GM21717 (cell line): ENCODE data around the gene FGFR3.

Experiments used
- ATAC-seq: cut with Tn5 transposase; IDR thresholded peaks from one replicate; pipeline ENCODE4 v1.9.1; 2021; ENCODE audit warnings: mild to moderate bottlenecking, moderate library complexity; ENCODE audit not compliant: unreplicated experiment

Gene FGFR3

DNA sequence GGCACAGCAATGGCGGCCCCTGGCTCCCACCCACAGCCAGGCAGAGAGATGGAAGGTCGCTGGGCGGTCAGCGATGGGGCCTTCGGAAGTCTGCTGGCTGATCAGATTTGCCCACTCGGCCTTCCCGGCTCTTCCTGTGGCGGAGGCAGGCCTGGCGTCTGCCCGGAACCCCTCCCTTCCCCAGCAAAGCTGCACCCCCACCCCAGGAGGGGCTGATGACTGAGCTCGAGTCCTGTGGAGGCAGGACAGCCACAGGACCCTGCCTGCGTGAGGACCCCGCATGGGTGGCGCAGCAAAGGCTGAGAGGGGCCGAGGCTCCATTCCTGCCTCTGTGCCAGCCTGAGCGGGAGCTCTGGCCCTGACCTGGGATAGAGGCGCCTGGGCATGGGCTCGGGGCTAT, 37.0 kb upstream of the FGFR3 start:
- ATAC-seq: no peak

DNA sequence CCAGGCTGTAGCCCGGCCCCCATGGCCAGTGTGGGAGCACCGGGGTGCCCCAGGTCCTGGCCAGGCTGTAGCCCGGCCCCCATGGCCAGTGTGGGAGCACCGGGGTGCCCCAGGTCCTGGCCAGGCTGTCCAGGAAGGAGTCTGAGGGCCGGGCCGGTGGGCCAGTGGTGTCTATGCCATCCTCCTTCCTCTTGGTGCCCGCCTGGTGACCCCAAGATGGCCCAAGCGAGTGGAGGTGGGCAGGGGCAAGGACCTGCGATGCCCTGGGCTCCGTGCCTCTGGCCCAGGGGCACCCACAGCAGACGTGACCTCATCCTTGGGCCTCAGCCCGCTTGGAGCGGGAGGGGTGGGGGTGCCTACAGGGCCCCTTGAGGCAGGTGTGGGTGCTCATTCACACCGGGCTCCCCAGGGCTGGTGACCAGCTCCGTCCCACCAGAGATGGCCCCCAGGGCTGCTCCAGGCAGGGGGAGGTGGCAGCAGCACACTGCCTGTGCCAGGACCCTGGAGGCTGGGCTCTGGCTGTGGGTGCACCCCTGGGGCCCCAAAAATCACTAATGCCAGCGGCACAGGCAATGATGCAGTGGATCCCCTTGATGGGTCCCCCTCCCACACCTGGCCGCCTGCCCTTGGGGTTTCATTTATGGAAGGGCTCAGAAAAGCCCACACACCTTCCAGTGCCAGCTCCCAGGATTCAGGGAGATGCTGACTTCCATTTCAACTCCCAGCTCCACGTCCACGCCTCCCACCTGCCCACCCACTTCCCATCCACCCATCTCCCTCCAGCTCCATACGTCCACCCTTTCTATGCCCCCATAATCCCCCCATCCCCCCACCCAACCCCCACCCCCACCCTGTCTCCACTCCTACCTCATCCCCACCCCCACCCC, 36.0 kb upstream of the FGFR3 start:
- ATAC-seq: no peak

DNA sequence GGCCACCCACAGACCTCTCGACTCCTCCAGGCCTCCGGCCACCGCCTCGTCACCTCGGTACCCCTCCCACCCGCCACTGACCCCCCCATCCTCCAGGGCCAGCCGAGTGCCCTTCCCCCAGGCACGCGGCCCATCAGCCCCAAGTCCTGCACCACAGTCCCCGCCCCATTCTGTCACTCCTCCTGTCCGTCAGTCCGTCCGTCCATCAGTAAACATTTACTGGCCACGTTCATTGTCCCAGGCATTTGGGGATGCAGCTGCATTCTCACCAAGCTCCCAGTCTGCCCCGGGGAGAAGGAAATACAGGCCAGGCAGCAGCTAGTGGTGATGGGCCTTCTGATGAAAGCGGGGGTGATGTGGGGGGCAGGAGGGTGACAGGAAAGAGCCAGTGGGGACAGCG, 35.3 kb upstream of the FGFR3 start:
- ATAC-seq: no peak

DNA sequence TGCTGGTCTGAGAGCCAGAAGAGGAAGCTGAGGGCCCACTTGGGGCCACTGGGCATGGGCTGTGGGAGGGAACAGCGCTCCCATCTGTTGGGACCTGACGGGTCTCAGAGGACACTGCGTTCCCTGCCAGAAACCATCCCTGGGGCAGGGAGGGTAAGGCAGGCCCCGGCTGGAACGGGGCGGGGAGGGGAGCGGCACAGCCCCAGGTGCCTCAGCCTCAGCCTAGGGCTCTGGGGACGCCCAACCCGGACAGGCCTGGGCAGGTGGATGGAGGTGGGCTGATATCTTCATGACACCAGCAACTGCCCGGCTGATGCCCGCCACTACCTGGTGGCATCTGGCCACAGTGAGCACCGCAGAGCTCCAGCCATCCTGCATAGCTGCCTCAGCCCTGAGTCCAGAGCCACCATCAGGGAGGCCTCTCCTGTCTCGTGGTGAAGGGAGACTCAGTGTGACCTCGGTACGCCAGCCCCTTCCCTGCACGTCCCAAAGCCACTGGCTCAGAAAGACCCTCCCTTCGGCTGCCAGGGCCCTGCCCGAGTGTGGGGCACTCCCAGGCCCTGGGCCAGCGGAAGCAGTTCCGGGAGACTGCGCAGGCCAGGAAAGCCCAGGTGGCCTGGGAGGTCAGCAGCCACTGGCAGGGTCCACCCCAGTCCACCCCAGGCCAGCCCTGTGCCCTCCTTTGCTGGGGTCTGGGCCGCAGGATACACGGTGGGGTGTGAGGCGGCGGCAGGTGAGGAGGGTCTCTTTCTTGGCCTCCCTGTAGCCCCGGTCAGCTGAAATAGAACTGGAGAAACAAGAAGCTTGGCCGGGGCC, 34.6 kb upstream of the FGFR3 start:
- no peak for ATAC-seq

DNA sequence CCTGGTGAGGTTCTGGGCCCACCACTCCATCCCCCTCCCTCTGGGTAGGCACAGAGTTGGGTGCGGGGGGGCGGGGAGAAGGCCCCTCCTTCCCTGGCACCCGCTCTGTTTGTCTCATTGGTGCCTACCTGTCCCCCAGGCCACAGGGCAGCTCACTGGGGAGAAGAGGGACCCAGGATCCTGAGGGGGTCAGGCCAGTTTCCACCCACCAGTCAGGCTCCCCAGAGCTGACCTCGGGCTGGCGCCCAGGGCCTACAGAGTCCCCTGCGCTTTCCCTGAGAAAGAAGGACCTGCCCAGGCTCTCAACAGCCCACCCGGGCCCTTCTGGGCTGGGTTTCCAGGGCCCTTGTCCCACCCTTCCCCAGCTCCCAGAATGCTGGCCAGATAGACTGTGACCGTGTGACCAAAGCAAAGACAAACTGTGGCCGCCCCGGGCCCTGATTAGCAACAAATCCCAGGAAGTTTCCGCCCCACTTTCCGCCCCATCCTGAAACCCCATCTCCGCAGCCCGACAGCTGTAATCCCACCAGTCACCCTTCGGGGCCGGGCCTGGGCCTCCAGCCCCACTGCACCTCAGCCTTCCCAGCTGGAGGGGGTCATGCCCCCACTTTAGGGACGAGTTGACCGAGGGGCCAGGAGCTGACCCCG, 33.8 kb upstream of the FGFR3 start:
- ATAC-seq: no peak

DNA sequence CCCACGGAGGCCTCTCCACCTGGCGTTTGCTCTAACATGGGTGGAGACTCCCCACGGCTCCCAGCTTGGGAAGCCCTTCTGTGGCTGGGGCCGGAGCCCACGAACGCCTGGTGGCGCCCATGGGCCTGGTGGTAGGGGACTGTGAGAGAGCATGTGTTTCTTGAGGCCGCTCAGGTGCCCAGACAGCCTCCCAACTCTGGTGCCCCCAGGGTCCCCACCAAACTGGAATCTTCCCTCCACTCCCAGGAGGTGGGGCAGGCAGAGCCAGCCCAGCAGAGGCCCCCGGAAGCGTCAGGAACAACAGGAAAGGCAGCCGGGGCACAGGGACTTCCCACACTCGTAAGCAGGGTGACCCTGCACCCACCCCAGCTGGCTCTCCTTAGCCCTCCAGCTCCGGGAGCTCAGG, 33.3 kb upstream of the FGFR3 start:
- ATAC-seq: no peak

DNA sequence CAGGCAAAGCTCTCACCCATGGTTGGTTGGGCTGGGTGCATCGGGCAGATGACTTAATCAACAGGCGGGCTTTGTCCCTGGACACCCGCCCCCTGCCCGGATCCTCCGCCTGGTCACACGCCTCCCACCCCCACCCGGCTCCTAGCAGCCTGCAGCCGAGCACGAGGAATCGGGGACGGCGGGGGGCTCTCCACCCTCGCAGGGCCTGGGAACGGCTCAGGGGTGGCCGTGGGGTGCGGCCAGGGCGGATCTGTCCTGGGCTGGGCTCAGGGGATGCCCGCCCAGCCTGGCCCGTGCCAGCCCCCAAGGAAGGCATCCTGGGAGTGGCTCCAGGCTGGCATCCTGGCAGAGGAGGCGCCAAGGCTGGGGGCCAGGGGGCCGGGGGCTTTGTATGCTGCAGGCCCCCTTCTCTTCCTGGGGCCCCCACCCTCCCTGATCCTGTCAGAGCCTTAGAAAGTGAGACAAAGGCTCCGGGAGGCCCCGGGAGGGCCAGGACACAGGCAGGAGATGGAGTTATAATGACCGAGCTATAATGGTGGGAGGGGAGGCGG, 32.5 kb upstream of the FGFR3 start:
- no peak for ATAC-seq

DNA sequence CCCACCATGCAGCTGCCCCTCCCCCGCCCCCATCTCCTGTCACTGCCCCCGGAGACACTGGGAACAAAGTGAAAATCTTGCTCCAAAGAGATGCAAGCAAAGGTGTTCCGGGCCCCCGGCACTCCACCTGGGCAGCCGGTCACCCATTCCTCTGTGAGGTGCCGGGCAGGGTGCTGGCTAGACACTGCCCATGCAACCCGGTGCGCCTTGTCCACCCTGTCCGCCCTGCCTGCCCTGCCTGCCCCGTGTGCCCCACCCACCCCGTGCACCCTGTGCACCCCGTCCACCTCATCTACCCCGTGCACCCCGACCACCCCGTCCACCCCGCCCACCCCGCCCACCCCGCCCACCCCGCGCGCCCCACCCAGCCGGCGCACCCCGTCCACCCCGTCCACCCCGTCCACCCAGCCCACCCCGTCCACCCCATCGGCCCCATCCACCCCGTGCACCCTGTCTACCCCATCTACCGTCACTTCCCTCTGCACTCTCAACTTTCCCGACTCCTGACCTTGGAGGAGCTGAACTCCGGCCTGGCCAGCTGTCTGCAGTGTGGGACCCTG, 31.9 kb upstream of the FGFR3 start:
- ATAC-seq: no peak

DNA sequence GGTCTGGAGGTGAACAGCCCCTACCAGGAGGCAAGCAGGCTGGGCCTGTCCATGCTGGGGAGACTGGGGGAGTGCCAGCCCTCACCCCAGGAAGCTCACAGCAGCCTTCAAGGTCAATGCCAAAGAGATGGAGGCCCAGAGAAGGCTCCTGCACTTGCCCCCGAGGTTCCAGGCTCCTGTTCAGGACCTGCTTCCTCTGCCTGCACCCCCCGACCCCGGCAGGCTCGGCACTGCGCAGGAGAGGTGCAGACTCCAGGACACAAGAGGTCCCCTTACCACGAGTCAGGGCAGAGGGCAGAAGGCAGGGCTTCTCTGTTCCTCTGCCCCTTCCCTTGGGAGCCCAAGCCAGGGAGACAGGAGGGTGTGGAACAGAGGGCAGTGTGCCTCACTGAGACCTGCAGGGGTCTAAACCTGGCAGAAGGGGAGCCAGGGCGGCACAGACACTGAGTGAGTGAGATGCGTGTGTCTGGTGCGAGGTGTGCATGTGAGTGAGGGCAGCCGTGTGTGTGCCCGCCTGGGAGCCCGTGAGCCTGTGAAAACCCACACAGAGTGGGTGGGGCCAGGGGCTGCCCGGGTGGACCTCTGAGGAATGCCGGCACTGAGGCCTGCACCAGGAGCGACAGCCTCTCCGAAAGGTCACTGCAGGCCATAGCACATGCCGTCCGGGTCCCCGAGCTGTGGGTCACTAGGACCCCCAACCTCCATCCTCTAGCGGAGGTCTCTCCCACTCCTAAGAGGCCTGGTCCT, 30.7 kb upstream of the FGFR3 start:
- ATAC-seq: no peak

DNA sequence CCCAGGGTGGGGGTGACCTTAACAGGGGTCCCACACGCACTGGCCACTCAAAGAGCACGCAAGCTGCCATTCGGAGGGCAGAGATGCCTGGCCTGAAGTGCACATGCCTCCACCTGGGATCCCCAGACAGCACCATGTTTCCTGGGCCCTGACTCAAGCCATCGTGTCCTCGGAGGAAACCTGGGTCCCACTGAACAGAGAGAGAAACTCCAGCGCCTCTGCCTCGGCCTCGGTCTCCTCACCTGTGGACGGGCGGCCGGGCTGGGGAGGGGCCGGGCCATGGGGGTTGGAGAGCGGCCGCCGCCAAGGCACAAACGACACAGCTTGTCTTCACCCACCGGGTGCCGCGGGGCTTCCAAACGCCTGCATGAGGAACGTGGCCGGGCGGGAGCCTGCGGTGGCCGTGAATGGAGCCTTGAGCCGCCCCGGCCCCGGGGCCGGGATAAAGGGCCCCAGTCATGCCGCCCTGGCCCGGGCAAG, 30.0 kb upstream of the FGFR3 start:
- no peak for ATAC-seq

DNA sequence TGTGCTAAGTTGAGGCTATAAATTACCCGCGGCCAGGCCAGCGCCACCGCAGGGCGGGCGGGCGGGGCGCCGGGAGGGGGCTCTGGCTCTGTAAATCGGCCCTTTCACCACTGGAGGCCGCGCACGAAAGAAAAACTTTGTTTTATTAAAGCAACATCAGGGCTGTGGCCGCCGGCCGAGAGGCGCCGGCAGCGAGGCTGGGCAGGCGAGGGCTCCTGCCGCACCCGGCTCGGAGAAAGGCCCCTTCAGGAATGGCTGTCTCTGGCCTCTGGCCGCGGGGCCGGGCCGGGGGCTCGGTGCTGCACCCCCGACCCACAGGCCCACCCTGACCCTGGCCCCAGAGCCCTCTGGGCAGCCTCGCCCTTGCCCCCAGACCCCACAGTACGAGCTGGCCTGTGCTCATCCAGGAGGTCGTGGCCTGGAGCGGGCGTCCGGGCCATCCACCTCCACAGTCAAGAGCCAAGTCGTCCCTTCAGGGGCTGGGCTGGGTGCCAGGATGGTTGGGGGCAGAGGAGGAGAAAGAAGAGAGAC, 29.5 kb upstream of the FGFR3 start:
- ATAC-seq: no peak

DNA sequence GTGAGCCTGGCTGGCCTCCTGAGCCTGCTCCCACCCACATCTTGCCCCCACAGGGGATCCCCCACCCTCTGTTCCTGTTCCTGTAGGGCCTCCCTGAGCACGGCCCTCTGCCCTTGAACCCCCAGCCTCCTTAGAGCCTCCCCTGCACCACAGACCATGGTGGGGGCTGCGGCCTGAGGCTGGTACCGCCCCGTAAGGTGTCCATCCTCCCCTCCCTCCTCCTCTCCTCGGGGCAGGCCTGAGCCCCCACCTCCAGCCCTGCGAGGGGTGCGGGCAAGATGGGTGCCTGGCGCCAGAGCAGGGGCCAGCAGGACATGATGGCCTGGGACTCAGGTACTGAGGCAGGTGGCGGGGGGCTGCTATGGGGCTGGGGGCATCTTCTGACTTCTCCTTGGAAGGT, 28.4 kb upstream of the FGFR3 start:
- ATAC-seq: no peak

DNA sequence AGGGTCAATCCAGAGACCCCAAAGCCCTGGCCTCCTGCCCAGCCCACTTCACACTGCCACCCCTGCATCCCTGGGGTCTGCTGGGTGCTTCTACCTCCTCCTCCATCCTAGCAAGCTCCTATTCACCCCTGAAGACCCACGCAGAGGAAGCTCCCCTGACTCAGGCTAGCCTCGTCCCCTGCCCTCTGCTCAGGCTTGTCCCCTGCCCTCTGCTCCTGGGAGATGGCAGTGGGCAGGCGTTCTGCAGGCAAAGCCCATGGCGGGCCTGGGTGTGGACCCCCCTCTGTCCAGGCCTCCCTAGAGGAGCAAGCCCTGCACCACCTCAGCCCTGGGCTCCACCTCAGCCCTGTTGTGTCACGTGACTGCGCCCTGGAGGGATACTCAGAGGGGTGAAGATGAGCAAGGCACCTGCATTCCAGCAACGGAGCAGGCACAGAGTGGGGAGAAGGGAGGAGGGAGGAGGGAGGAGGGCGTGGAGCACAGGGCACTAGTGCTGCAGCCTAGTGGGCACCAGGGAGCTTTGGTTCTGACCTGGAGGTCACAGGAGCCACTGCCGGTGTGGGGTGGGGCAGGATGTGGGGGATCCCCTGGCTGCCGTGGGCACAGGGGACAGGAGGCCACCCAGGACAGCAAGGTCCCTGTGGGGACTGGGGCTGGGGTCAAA, 27.6 kb upstream of the FGFR3 start:
- no peak for ATAC-seq

DNA sequence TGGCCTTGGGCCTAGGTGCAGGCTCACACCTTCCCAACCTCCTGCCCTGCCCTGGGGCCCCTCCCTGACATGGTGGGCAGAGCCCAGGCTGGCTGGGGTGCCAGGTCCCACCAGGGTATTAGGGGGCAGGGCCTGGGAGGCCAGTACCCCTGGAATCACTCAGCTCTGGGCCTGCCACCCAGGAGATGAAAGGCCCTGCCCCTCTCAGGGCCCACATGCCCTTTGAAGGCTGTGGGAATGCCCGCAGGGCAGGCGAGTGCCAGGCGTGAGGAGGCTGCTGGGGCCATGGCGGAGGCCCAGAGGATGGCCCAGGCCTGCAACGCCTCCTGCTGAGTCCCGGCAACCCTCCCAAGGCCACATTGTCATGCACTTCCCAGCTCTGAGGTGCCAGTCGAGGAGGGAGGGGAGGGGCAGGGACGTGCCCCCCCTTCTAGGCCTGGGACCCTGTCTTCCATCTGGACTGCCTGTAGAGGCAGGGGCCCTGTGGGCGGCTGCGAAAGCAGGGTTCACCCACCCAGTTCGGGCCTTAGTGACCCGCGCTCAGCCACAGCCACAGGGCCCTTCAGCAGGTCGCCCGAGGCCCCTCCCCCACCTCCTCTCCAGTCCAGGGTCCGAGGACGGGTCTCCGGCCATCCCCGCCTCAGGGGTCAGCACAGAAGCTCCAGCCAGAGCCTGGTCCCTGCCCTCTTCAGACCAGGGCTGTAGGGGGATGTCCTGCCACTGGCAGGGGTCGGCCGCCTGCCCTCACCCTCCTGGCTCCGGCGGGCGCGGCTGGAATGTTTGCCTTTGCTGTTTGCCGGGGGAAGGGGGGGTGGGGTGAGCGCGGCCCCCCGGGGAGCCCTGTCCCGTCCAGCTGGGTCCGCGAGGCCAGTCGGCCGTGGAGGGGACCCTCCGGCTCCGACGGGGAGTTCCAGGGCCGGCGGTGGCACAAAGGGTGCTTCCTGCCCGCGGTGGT, 26.7 kb upstream of the FGFR3 start:
- no peak for ATAC-seq

DNA sequence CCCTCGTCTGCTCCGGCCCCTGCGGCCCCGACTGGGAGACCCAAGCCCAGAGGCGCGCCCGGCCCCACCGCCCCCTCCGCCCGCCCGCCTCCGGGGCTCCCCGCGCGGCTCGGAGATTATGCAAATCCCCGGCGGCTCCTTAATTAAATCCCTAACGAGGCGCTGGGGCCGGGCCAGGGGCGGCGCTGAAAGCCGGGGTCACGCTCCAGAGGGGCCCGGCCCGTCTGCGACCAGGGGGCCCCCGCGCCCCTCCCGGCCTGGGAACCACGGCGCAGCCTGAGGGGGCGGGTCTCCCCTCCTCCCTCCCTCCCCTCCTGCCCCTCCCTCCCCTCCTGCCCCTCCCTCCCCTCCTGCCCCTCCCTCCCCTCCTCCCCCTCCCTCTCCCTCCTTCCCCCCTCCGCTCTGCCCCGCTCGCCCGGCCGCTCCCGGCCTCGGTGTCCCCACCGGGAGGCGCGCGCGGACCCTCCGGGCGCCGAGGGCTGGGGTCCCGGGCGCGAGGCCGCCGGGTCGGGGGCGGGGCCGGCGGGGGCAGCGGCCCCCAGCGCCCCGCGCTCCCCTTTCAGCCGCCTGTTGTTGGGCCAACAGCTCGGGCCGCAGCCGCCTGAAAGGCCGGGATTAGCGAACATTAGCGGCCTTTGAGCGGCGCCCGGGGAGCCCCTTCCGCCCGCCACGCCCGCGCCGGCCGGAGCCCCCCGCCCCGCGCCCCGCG, 25.9 kb upstream of the FGFR3 start:
- no peak for ATAC-seq

DNA sequence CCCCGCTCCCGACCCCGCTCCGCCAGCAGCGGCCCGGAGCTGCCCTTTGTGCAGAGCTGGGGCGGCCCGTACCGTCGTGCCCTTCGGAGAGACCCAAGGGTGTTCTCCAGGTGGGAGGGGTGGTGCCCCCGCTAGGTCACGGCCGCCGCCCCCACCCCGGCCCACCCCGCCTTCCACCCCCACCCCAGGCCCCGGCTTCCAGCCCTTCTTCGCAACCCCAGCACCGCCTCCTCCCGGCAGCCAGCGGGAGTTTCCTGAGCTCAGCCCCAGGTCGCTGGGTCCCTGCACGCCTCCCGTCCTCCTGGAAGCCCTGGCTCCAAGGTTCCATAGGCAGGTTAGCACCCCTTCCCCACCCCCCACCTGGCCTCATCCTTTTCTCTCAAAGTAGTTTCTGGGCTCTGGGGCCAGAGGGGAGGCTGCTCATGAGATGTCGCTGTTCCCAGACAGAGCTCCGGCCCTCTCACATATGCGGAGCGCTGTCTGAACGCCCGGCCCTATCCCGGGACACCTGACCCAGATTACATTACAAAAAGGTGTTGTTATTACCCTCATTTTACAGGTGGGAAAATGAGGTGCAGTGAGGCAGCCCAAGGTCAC, 25.2 kb upstream of the FGFR3 start:
- ATAC-seq: no peak

DNA sequence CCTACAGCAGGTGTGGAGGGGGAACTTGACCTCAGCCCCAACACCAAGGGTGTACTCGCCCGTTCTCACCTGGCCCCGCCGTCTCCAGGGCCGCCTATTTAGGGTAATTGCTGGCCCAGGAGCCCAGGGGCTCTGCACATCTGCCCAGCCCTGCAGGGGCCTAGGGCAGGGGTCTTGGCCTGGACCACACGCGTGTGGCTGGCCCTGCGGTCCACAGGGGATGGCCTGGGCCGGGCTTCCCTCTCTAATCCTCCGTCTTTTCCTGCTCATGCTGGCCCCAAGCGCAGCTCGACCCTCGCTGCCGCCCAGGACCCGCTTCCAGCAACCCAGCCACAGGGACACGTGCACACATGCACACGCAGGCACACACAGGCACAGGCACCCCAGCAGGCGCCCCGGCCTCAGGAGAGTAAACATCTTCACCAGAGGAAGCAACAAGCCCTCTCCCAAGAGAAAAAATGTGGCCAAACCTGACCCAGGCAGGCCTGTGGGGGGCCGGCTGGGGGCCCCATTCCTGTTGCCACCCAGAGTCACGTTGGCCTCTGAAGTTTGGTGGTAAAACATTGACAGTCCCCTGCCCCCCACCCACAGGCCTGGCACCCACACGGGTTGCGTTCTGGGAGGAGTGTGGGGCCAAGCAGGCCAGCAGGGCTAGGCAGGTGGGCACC, 24.6 kb upstream of the FGFR3 start:
- no peak for ATAC-seq
